SK-N-SH (cell line): ENCODE measurements around the gene AGL. TPM values are rescaled to one million over a fixed set of nuclear protein-coding genes. Genes with fewer than 3 reads are reported as not detected.

ENCODE experiments used
- CTCF ChIA-PET: fragments of 300-600, 350-600 bp; formaldehyde crosslinking; extraction: SDS; loops from one replicate; lab custom pipeline; 2021; lab: Yijun Ruan, JAX
- POLR2A ChIA-PET: fragments of 350-600 bp; sonication (Branson Sonifier 250); formaldehyde crosslinking; extraction: SDS; loops from one replicate; lab custom pipeline; 2020; ENCODE audit warnings: antibody characterized with exemption, inconsistent platforms; lab: Yijun Ruan, JAX
- DNase-seq: peaks from one replicate; pipeline ENCODE4 v3.0.0; 2012
- H2AFZ ChIP-seq: fragments of 200-600 bp; sonication (generic); 2 replicates; pipeline ENCODE4 v1.8.1; 2016; ENCODE audit warnings: antibody characterized with exemption, mild to moderate bottlenecking, low read depth
- H3F3A ChIP-seq: fragments of 200-600 bp; sonication (generic); replicated peaks from 2 replicates; pipeline ENCODE3; 2016; ENCODE audit warnings: antibody characterized with exemption, mild to moderate bottlenecking; ENCODE audit not compliant: insufficient read depth
- H3K27ac ChIP-seq, 2 experiments: fragments of 200-500 bp in 1 of 2; fragments of 200-600 bp in 1 of 2; sonication (Bioruptor generic) in 1 of 2; sonication (generic), shearing (Covaris generic) in 1 of 2; 2 replicates each; pipeline versions ENCODE4 v1.5.1 to v1.6.1; 2014 to 2016; ENCODE audit warnings: low read depth in 2 of 2, inconsistent platforms in 1 of 2, low read length in 1 of 2, mild to moderate bottlenecking in 1 of 2, mixed read lengths in 1 of 2
- H3K27me3 ChIP-seq: fragments of 200-600 bp; sonication (generic), shearing (Covaris generic); 2 replicates; pipeline ENCODE4 v1.6.1; 2016; ENCODE audit warnings: mixed run types; ENCODE audit not compliant: insufficient read depth
- H3K36me3 ChIP-seq, 2 experiments: fragments of 200-500 bp in 1 of 2; fragments of 200-600 bp in 1 of 2; sonication (Bioruptor generic) in 1 of 2; sonication (generic) in 1 of 2; replicated peaks in 1 of 2; 2 replicates each; pipeline versions ENCODE3 to v1.5.1; 2014 to 2016; ENCODE audit warnings: low read length in 1 of 2, mild to moderate bottlenecking in 1 of 2; ENCODE audit not compliant: insufficient read depth in 2 of 2, control insufficient read depth in 1 of 2
- H3K4me1 ChIP-seq, 2 experiments: fragments of 200-500 bp in 1 of 2; fragments of 200-600 bp in 1 of 2; sonication (Bioruptor generic) in 1 of 2; sonication (generic), shearing (Covaris generic) in 1 of 2; 2 replicates each; pipeline versions ENCODE4 v1.5.1 to v1.6.1; 2014 to 2016; ENCODE audit warnings: low read depth in 1 of 2, low read length in 1 of 2, mixed run types in 1 of 2; ENCODE audit not compliant: insufficient read depth in 2 of 2, control insufficient read depth in 1 of 2
- H3K4me2 ChIP-seq: fragments of 200-600 bp; sonication (generic), shearing (Covaris generic); 2 replicates; pipeline ENCODE4 v1.6.1; 2017; ENCODE audit warnings: mixed run types
- H3K4me3 ChIP-seq, 2 experiments: fragments of 200-500 bp in 1 of 2; fragments of 200-600 bp in 1 of 2; sonication (Bioruptor generic) in 1 of 2; sonication (generic), shearing (Covaris generic) in 1 of 2; 2 replicates each; pipeline versions ENCODE4 v1.5.1 to v1.8.1; 2014 to 2016; ENCODE audit warnings: low read depth in 2 of 2, inconsistent platforms in 1 of 2, low read length in 1 of 2, mild to moderate bottlenecking in 1 of 2, mixed read lengths in 1 of 2, moderate library complexity in 1 of 2
- H3K79me2 ChIP-seq: fragments of 200-600 bp; sonication (generic); 2 replicates; pipeline ENCODE4 v1.8.1; 2017; ENCODE audit warnings: mild to moderate bottlenecking; ENCODE audit not compliant: insufficient read depth
- H3K9ac ChIP-seq: fragments of 200-600 bp; sonication (generic); 2 replicates; pipeline ENCODE4 v1.6.1; 2017; ENCODE audit warnings: mixed run types
- H3K9me2 ChIP-seq: fragments of 200-600 bp; sonication (generic); 2 replicates; pipeline ENCODE4 v1.6.1; 2017; ENCODE audit warnings: mixed run types
- H3K9me3 ChIP-seq: fragments of 200-600 bp; sonication (generic); 2 replicates; pipeline ENCODE4 v1.6.1; 2017; ENCODE audit warnings: mixed run types, mild to moderate bottlenecking, moderate library complexity
- H4K20me1 ChIP-seq: fragments of 200-600 bp; sonication (generic); 2 replicates; pipeline ENCODE4 v1.6.1; 2017; ENCODE audit warnings: mild to moderate bottlenecking, mixed run types; ENCODE audit not compliant: insufficient read depth
- ELF1 ChIP-seq: IDR thresholded peaks from 2 replicates; pipeline ENCODE4 v1.4.0; 2012
- EP300 ChIP-seq, 2 experiments: IDR thresholded peaks; 2 replicates each; pipeline versions ENCODE4 v1.4.0 to v1.6.1; 2012; ENCODE audit warnings: borderline replicate concordance in 1 of 2, low read depth in 1 of 2, low read length in 1 of 2
- NRF1 ChIP-seq: IDR thresholded peaks from 2 replicates; pipeline ENCODE4 v1.6.1; 2012; ENCODE audit warnings: low read depth, mild to moderate bottlenecking, low read length
- POLR2AphosphoS5 ChIP-seq: IDR thresholded peaks from 2 replicates; pipeline ENCODE4 v1.6.1; 2012; ENCODE audit warnings: low read depth, low read length
- RAD21 ChIP-seq: IDR thresholded peaks from 2 replicates; pipeline ENCODE4 v1.6.1; 2012; ENCODE audit warnings: mild to moderate bottlenecking, low read length
- RFX5 ChIP-seq: IDR thresholded peaks from 2 replicates; pipeline ENCODE4 v1.6.1; 2012; ENCODE audit warnings: mild to moderate bottlenecking, improper control_type of control experiment, low read length
- RXRA ChIP-seq: IDR thresholded peaks from 2 replicates; pipeline ENCODE4 v1.4.0; 2012; ENCODE audit warnings: low read depth, mild to moderate bottlenecking, borderline replicate concordance
- SIN3A ChIP-seq: IDR thresholded peaks from 2 replicates; pipeline ENCODE4 v1.6.1; 2012; ENCODE audit warnings: low read depth, mild to moderate bottlenecking, low read length, moderate library complexity, borderline replicate concordance
- SMC3 ChIP-seq: IDR thresholded peaks from 2 replicates; pipeline ENCODE4 v1.6.1; 2012; ENCODE audit warnings: low read depth, low read length, improper control_type of control experiment
- TCF12 ChIP-seq: IDR thresholded peaks from 2 replicates; pipeline ENCODE4 v1.4.0; 2012
- WGBS: methylation state at CpG from one replicate; pipeline ENCODE4 v1.1.6; 2017; ENCODE audit warnings: low lambda C conversion rate; 5-methylcytosine and 5-hydroxymethylcytosine counted together
- polyA plus RNA-seq, 3 experiments: library from polyadenylated mRNA; depleted of rRNA; stranded (reverse); fragments of >200 nt; gene quantifications; 2 replicates each; pipeline ENCODE4 v1.2.3, GENCODE V29; 2012
- TF ChIP-seq, protein P1 (sequence below): IDR thresholded peaks from 2 replicates; pipeline ENCODE4; 2012
- TF ChIP-seq, protein P2 (sequence below): fragments of 150-350 bp; IDR thresholded peaks from 2 replicates; pipeline ENCODE4 v1.6.1; 2016; ENCODE audit warnings: mild to moderate bottlenecking, low read depth, low read length

Gene AGL
- polyA plus RNA-seq, 1 of the 3 experiments (the other 2 are of a cell fraction), result 1.5 TPM

DNA sequence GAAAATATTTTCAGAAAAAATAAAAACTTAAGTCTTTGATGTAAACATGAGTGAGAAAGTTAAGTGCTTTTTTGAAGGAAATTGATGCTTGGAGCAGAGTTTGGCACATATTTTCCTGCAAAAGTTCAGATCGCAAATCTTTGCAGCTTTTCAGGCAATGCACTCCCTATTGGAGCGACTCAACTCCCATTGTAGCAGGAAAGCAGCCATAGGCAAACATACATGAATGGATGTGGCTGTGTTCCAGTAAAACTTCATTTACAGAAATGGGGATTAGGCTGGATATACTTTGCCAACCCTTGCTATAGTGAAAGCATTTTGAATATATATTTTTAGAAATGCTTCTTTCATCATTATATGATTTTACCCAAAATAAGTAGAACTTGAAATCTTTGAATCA, 8.1 kb downstream of the AGL start:
- no peaks in the 10 kb centered on the region for H3K9me2 ChIP-seq
- no peak overlapping the region for H3K4me2 ChIP-seq
- H3K9ac ChIP-seq, result no peak overlapping the region
- no peak overlapping the region for H3K27ac ChIP-seq
- H3K4me3 ChIP-seq, result no peak overlapping the region
- whole genome bisulfite sequencing, result 90% methylated on average over 2 of the region's 2 CpGs
- H3K4me1 ChIP-seq, result no peaks in the 10 kb centered on the region
- H3F3A ChIP-seq, result no peaks in the 10 kb centered on the region
- POLR2A ChIA-PET, result no interaction called here
- H3K36me3 ChIP-seq, result peaks cover 8 to 11% of the 10 kb centered on the region in 2 experiments
- H3K9me3 ChIP-seq, result no peaks in the 10 kb centered on the region
- CTCF ChIA-PET, result interaction anchor here (0.9 kb wide), 1 partner anchor 1010 kb away, joined by 3 read pairs; no protein-coding TSS in a partner anchor
- H3K79me2 ChIP-seq, result no peaks in the 10 kb centered on the region
- H4K20me1 ChIP-seq, result no peaks in the 10 kb centered on the region
- H3K27me3 ChIP-seq, result no peaks in the 10 kb centered on the region
- no peak overlapping the region for H2AFZ ChIP-seq
- no peak for DNase-seq
- TF ChIP-seq SIN3A (no peak), TCF12 (no peak), NRF1 (no peak), POLR2AphosphoS5 (no peak), ELF1 (no peak), SMC3 (no peak), RAD21 (no peak), RXRA (no peak)
- TF ChIP-seq, protein P1, sequence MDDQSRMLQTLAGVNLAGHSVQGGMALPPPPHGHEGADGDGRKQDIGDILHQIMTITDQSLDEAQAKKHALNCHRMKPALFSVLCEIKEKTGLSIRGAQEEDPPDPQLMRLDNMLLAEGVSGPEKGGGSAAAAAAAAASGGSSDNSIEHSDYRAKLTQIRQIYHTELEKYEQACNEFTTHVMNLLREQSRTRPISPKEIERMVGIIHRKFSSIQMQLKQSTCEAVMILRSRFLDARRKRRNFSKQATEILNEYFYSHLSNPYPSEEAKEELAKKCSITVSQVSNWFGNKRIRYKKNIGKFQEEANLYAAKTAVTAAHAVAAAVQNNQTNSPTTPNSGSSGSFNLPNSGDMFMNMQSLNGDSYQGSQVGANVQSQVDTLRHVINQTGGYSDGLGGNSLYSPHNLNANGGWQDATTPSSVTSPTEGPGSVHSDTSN, result no peak

DNA sequence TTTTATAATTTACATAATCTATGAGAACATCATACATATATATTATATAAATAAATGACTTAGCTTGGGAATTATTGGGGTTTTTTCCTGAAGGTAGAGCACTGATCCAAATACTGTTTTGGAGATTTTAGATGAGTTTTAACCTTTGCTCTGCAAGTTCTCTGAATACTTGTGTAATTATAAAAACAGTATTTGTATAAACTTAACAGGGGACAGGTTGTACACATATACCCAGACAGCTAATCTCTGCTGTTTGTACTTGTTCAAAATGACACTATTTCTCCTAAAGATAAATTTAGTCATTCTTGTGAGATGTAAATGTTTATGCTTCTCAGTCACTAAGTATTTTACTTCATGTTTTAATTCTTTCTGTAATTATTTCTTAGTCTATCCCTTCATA, 8.7 kb downstream of the AGL start:
- Histone ChIP-seq H3K4me2 (no peak overlapping the region), H3K27me3 (no peaks in the 10 kb centered on the region), H3K27ac (no peak overlapping the region), H3K9me2 (no peaks in the 10 kb centered on the region), H2AFZ (no peak overlapping the region), H3K36me3 (peaks cover 5 to 10% of the 10 kb centered on the region in 2 experiments), H4K20me1 (no peaks in the 10 kb centered on the region), H3K9ac (no peak overlapping the region), H3K4me1 (no peaks in the 10 kb centered on the region), H3K4me3 (no peak overlapping the region), H3K79me2 (no peaks in the 10 kb centered on the region), H3K9me3 (no peaks in the 10 kb centered on the region), H3F3A (no peaks in the 10 kb centered on the region)
- CTCF ChIA-PET, result interaction anchor here (0.9 to 1.3 kb wide), 2 partner anchors 666 to 1010 kb away, joined by 3 read pairs; no protein-coding TSS in a partner anchor
- TF ChIP-seq, protein P2, sequence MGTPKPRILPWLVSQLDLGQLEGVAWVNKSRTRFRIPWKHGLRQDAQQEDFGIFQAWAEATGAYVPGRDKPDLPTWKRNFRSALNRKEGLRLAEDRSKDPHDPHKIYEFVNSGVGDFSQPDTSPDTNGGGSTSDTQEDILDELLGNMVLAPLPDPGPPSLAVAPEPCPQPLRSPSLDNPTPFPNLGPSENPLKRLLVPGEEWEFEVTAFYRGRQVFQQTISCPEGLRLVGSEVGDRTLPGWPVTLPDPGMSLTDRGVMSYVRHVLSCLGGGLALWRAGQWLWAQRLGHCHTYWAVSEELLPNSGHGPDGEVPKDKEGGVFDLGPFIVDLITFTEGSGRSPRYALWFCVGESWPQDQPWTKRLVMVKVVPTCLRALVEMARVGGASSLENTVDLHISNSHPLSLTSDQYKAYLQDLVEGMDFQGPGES, result no peak
- TF ChIP-seq RFX5, result no peak
- TF ChIP-seq EP300 (IDR thresholded peaks at IDR 0.05; ENCODE audit: borderline replicate concordance in 1 of 2, low read depth in 1 of 2, low read length in 1 of 2), result no peak
- TF ChIP-seq, protein P1, result no peak
- POLR2A ChIA-PET, result no interaction called here
- DNase-seq, result no peak
